ENCODE measurements around the gene BNIP5.

- TF ChIP-seq CTCF (IDR thresholded peaks at IDR 0.05 in 8 of 11, conservative IDR thresholded peaks at IDR 0.05 in 3 of 11) (no peak), POLR2A (IDR thresholded peaks at IDR 0.05) (no peak)
These were observed 24.4 kb upstream of the BNIP5 start for GRCh38 chr6:36361071-36361470.

Measured in spleen (tissue), 7 donors.